Measurements from ENCODE around the gene IRF2. TPM values are rescaled to one million over a fixed set of nuclear protein-coding genes. Genes with fewer than 3 reads are reported as not detected.
A peak's percentile ranks its signal among the peaks of the same experiment; 100 is the strongest.

Gene IRF2
- total RNA-seq, 4 donors from 2014 or later, result 27.9 to 38.7 (median 29.9) TPM

- DNase-seq (ENCODE audit: low spot score in 2 of 2), result no peak
- 86% methylated on average over 13 of the region's 13 CpGs for WGBS
- Histone ChIP-seq H3K36me3 (peaks cover 28% of the 10 kb centered on the region), H3K4me3 (no peak overlapping the region), H3K27me3 (no peaks in the 10 kb centered on the region), H3K9me3 (no peaks in the 10 kb centered on the region), H3K4me1 (peaks cover 22% of the 10 kb centered on the region), H3K27ac (no peak overlapping the region)
- TF ChIP-seq POLR2AphosphoS5 (IDR thresholded peaks at IDR 0.05) (no peak), POLR2A (IDR thresholded peaks at IDR 0.05) (no peak), EP300 (IDR thresholded peaks at IDR 0.05) (no peak), CTCF (IDR thresholded peaks at IDR 0.05) (no peak)
Observed at GRCh38 chr4:184413261-184414046, 60.9 kb downstream of the IRF2 start.

- no peak for TF ChIP-seq CTCF (IDR thresholded peaks at IDR 0.05)
- no peak for TF ChIP-seq EP300 (IDR thresholded peaks at IDR 0.05)
- TF ChIP-seq POLR2AphosphoS5 (IDR thresholded peaks at IDR 0.05), result no peak
- TF ChIP-seq POLR2A (IDR thresholded peaks at IDR 0.05), result no peak
- Histone ChIP-seq H3K4me3 (no peak overlapping the region), H3K9me3 (no peaks in the 10 kb centered on the region), H3K27me3 (no peaks in the 10 kb centered on the region), H3K27ac (no peak overlapping the region), H3K36me3 (peaks cover 42% of the 10 kb centered on the region), H3K4me1 (peaks cover 24% of the 10 kb centered on the region)
- 79% methylated on average over 6 of the region's 6 CpGs for WGBS
- no peak for DNase-seq (ENCODE audit: low spot score in 2 of 2)
Observed at GRCh38 chr4:184410748-184411147, 63.6 kb downstream of the IRF2 start.

- Histone ChIP-seq H3K9me3 (no peaks in the 10 kb centered on the region), H3K4me3 (no peak overlapping the region), H3K27me3 (no peaks in the 10 kb centered on the region), H3K36me3 (peaks cover 42% of the 10 kb centered on the region), H3K27ac (no peak overlapping the region), H3K4me1 (peaks cover 24% of the 10 kb centered on the region)
- no peak for TF ChIP-seq POLR2A (IDR thresholded peaks at IDR 0.05)
- TF ChIP-seq EP300 (IDR thresholded peaks at IDR 0.05), result no peak
- no peak for TF ChIP-seq POLR2AphosphoS5 (IDR thresholded peaks at IDR 0.05)
- DNase-seq (ENCODE audit: low spot score in 2 of 2), result no peak
- 92% methylated on average over 12 of the region's 12 CpGs for WGBS
Observed at GRCh38 chr4:184409911-184410692, 64.2 kb downstream of the IRF2 start.

- H3K27me3 ChIP-seq, result no peaks in the 10 kb centered on the region
- no peaks in the 10 kb centered on the region for H3K9me3 ChIP-seq
- H3K4me1 ChIP-seq, result peaks cover 24% of the 10 kb centered on the region
- no peak for TF ChIP-seq POLR2AphosphoS5 (IDR thresholded peaks at IDR 0.05)
- H3K4me3 ChIP-seq, result no peak overlapping the region
- no peak overlapping the region for H3K27ac ChIP-seq
- 93% methylated on average over 9 of the region's 9 CpGs for WGBS
- H3K36me3 ChIP-seq, result peaks cover 45% of the 10 kb centered on the region
- DNase-seq (ENCODE audit: low spot score in 2 of 2), result no peak
Observed at GRCh38 chr4:184409502-184409901, 64.8 kb downstream of the IRF2 start.

- WGBS, result 81% methylated on average over 3 of the region's 3 CpGs
- Histone ChIP-seq H3K27me3 (no peaks in the 10 kb centered on the region), H3K4me3 (no peak overlapping the region), H3K27ac (no peak overlapping the region), H3K9me3 (no peaks in the 10 kb centered on the region), H3K4me1 (peaks cover 24% of the 10 kb centered on the region), H3K36me3 (peaks cover 44% of the 10 kb centered on the region)
- DNase-seq (ENCODE audit: low spot score in 2 of 2), result no peak
- no peak for TF ChIP-seq EP300 (IDR thresholded peaks at IDR 0.05)
Observed at GRCh38 chr4:184408684-184409081, 65.7 kb downstream of the IRF2 start.

- 71% methylated on average over 8 of the region's 8 CpGs for WGBS
- Histone ChIP-seq H3K4me1 (peaks cover 24% of the 10 kb centered on the region), H3K27me3 (no peaks in the 10 kb centered on the region), H3K4me3 (no peak overlapping the region), H3K27ac (peak overlapping the region; percentile 36), H3K9me3 (no peaks in the 10 kb centered on the region), H3K36me3 (peaks cover 46% of the 10 kb centered on the region)
- no peak for DNase-seq (ENCODE audit: low spot score in 2 of 2)
- TF ChIP-seq EP300 (IDR thresholded peaks at IDR 0.05) (no peak), POLR2AphosphoS5 (IDR thresholded peaks at IDR 0.05) (no peak), CTCF (IDR thresholded peaks at IDR 0.05) (no peak), POLR2A (IDR thresholded peaks at IDR 0.05) (no peak)
Observed at GRCh38 chr4:184408021-184408683, 66.2 kb downstream of the IRF2 start.

All from suprapubic skin (tissue), 4 donors.